ENCODE measurements around the gene PLEKHA5.
"Not testable (repeated sequence)": the region's sequence is repeated elsewhere in the genome, so short reads cannot be mapped to it uniquely, and the experiment has no call there.

Gene PLEKHA5

GRCh38 chr12:19411234-19412204, 282.0 kb downstream of the PLEKHA5 start:
- no peak for DNase-seq

GRCh38 chr12:19412844-19413243, 283.3 kb downstream of the PLEKHA5 start:
- DNase-seq = no peak

- DNase-seq = not testable (repeated sequence)
Observed at GRCh38 chr12:19413582-19413981, 284.0 kb downstream of the PLEKHA5 start.

GRCh38 chr12:19415563-19415962, 286.0 kb downstream of the PLEKHA5 start:
- DNase-seq = no peak

GRCh38 chr12:19419086-19419485, 289.6 kb downstream of the PLEKHA5 start:
- DNase-seq = no peak

- DNase-seq = no peak
Observed at GRCh38 chr12:19421503-19422282, 292.2 kb downstream of the PLEKHA5 start.

DNA sequence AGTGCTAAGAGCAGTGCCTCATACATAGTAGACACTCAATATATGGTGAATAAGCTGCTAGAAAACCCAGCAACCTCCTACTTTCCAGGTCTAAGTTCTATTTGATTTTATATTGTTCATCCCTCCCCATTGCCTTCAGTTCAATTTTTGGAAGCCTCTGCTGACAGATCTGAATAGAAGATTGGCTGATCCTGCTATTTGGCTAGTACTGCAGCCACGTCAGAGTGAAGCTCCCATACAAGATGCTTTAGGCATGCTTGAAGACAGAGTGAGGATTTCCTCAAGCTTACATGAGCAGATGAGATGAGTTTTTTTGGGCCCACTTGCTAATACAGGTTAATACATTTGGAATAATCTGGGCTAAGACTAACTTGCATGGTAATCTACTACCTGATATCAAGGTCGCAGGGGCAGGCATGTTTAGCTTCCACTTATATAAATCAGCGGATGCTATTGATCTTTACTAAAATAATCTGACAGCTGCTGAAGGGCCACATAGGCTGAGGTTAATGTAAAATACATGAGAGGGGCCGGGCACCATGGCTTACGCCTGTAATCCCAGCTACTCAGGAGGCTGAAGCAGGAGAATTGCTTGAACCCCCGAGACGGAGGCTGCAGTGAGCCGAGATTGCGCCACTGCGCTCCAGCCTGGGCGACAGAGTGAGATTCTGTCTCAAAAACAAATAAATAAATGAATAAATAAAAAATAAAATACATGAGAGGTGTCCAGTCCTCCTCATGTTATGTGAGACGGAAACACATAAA, 293.8 kb downstream of the PLEKHA5 start:
- DNase-seq = no peak

Data from activated CD4-positive, alpha-beta T cell treated with anti-CD3 and anti-CD28 coated beads, Interleukin-2, amount 50 U/mL, for 16 hours (primary cell).